22Rv1 (cell line): ENCODE data around the gene ABHD5.

Experiments
- H3K27ac ChIP-seq: fragments of 450-650 bp; 2 replicates; pipeline ENCODE4 v1.5.1; 2017
- ZFX ChIP-seq: fragments of 450-650 bp; IDR thresholded peaks from 2 replicates; pipeline ENCODE4 v1.6.1; 2017; ENCODE audit warnings: antibody characterized with exemption, borderline replicate concordance
- TF ChIP-seq, protein P1 (sequence below): fragments of 450-650 bp; IDR thresholded peaks from 2 replicates; pipeline ENCODE4 v1.5.1; 2017; ENCODE audit warnings: mild to moderate bottlenecking

The ABHD5 gene

DNA sequence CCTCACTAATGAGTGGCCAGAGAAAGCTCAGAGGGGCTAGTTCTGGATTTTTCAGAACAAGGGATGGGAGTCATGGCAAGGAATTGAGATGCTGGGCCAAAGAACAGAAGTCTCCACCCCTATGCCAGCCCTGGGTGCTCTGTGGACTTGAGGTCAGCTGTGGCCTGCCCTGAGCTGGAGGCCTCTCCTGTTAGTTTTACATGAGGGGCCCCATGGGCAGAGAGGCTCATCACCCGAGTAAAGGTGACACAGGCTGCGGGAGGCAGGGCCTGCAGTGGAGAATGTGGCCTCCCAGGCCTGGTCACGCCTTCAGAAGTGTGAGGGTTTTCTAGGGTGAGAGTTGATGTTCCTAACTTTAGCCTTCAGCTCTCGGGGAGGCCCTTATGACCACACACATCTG, 44.9 kb downstream of the ABHD5 start:
- TF ChIP-seq ZFX: no peak
- TF ChIP-seq, protein P1, sequence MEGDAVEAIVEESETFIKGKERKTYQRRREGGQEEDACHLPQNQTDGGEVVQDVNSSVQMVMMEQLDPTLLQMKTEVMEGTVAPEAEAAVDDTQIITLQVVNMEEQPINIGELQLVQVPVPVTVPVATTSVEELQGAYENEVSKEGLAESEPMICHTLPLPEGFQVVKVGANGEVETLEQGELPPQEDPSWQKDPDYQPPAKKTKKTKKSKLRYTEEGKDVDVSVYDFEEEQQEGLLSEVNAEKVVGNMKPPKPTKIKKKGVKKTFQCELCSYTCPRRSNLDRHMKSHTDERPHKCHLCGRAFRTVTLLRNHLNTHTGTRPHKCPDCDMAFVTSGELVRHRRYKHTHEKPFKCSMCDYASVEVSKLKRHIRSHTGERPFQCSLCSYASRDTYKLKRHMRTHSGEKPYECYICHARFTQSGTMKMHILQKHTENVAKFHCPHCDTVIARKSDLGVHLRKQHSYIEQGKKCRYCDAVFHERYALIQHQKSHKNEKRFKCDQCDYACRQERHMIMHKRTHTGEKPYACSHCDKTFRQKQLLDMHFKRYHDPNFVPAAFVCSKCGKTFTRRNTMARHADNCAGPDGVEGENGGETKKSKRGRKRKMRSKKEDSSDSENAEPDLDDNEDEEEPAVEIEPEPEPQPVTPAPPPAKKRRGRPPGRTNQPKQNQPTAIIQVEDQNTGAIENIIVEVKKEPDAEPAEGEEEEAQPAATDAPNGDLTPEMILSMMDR: no peak
- no peak overlapping the region for H3K27ac ChIP-seq

DNA sequence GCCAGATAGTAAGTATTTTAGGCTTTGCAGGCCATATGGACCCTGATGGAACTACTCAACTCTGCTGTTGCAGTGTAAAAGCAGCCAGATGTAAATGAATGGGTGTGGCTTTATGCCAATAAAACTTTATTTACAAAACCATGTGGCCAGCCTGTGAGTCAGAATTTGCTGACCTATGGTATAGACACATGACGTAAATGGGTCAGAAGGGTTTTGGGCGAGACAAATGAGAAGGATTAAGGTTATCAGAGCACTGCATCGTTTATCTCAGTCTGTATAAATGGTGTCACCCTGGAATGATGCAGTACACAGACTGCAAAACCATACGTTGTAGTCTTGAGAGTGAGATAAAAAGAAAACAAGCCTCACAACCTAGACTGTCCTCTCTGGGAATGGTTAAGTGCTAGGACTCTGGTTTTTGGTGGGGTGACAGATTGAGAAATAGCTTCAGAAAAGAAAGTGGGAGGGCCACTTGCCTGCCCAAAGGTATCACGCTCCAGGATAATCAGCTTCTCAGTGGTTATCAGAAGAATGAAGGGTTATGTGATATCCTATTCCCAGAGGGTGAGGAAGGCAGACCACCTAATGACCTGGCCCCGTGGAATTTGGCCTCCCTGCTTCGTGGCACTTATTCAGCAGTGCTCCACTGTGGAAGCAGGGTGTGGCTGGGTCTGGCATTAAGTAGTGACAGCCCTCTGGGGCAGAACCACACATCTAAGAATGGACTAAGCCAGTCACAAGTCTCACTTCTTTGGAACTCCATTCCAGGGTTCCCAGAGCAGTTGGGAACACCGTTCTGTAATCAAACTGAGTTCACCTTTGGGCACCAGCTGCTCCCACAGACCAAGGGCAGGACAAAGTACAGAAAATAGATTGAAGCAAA, 46.1 kb downstream of the ABHD5 start:
- H3K27ac ChIP-seq: no peak overlapping the region
- TF ChIP-seq, protein P1: no peak
- TF ChIP-seq ZFX: no peak

DNA sequence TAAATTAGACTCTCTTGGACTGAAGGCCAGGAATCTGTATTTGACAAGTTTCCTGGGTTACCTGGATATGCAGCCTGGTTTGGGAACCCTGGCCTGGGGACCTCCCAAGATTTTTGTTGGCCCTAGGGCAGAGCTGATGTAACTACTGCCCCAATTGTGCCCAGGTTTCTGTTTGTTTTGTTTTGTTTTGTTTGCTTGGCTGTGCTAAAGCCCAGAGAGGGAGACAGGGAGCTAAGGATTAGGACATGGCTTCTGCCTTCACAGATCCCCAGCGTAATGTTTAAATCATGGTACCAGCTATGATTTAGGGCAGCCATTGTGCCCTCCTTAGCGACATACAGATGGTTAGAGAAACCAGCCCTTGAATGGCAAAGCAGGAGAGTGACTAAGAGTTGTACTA, 47.6 kb downstream of the ABHD5 start:
- TF ChIP-seq ZFX: no peak
- TF ChIP-seq, protein P1: no peak
- H3K27ac ChIP-seq: no peak overlapping the region

DNA sequence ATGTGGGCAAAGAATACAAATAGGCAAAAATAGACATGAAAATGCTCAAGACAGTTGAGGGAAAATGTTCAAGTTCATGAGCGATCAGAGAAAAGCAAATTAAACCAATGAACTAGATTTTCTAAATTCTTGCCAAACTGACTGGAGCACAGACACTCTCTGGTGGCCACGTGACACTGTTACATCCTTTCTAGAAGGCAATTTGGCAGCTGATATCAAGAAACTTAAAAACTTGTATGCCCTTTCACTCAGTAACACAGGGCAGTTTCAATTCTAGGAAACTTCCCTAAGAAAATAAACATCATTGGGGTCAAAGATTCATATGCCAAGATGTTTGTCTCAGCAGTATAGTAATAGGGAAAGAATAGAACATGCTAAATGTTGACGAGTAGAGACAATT, 52.2 kb downstream of the ABHD5 start:
- TF ChIP-seq ZFX: no peak
- TF ChIP-seq, protein P1: no peak

DNA sequence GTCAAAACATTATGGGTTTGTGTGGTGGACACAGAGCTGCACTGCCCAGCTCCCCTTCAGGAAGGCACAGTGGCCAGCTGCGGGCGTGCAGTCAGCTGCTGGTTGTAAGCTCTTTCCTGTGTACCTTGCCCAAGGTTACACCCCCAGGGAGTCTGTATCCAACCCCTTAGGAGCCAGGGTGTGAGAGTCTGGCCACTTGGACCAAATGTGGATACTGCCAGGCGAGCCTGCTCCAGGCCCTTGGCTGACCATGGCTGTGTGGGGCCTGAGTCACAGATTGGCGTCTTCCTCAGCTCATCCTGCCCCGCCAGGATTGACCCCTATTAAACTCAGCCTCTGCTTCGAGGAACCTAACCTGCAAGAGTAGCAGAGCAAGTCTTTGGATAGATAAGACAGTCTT, 56.9 kb downstream of the ABHD5 start:
- TF ChIP-seq, protein P1: no peak
- TF ChIP-seq ZFX: no peak
- H3K27ac ChIP-seq: no peak overlapping the region

More for the DNA sequence above, 52.2 kb downstream of the ABHD5 start:
- H3K27ac ChIP-seq: no peak overlapping the region

DNA sequence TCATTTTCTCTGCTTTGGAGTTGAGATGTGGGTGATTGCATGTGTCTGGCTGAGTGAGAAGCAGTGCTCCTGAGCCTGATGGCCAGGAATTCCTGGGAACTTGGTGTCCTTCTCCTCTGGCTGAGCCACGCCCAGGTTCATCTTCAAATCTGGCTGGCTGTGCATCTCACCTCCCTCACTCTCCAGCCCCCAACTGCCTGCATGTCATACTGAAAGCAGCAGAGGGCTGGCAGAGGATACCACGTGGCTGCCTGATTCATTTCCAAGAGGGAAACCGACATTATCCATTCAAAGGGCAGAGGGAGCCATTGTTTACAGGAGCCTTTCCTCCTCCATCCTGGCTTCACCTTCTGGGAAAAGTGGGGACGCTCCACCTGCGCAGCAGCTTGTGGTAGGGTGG, 57.4 kb downstream of the ABHD5 start:
- no peak overlapping the region for H3K27ac ChIP-seq
- TF ChIP-seq, protein P1: no peak
- no peak for TF ChIP-seq ZFX

DNA sequence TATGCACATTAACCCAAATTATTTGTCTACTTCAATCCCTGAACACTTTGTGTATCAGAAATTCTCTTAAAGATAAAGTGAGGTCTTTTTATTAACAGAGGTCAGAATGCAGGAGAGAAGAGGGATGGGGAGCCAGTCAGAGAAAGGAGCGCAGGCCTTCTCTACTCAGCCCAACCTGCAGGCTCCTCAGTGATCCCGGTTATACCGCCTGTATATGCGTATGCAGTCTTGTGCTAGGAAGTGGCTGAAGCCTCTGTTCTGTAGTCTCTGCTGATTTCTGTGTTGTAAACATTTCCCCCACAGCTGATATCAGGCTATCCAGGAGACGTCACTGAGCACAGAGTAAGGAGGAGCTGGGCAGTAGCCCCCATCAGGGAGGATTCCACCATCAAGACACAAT, 57.9 kb downstream of the ABHD5 start:
- no peak for TF ChIP-seq ZFX
- TF ChIP-seq, protein P1: no peak
- no peak overlapping the region for H3K27ac ChIP-seq
